PC-3 (cell line): Measurements from ENCODE around the gene NR1D1. TPM values are rescaled to one million over a fixed set of nuclear protein-coding genes. Genes with fewer than 3 reads are reported as not detected.

ENCODE experiments used
- ATAC-seq: fragments of 200-7000 bp; cut with Tn5 transposase; 2 replicates; pipeline ENCODE4 v1.9.1; 2020; ENCODE audit warnings: mild to moderate bottlenecking, moderate library complexity
- BruUV-seq: library from RNA; stranded (reverse); fragments of 400-500 nt; replicated peaks from 2 replicates; lab custom pipeline; 2021; lab: Mats Ljungman, UMichigan
- CTCF ChIA-PET: fragments of 300-600 bp; sonication (Branson Sonifier 250); formaldehyde crosslinking; loops from one replicate; lab custom pipeline; 2022; ENCODE audit warnings: antibody characterized with exemption; lab: Charles Lee
- POLR2A ChIA-PET: fragments of 300-600 bp; sonication (Branson Sonifier 250); formaldehyde crosslinking; loops from one replicate; lab custom pipeline; 2022; ENCODE audit warnings: antibody characterized with exemption; ENCODE audit not compliant: unreplicated experiment; lab: Charles Lee
- DNase-seq: peaks from one replicate; pipeline ENCODE4 v3.0.0-alpha.2; 2015
- H2AFZ ChIP-seq: fragments of 300-600 bp; sonication (generic); 2 replicates; pipeline ENCODE4 v1.6.0; 2016; ENCODE audit warnings: antibody characterized with exemption, low read length
- H3F3A ChIP-seq: fragments of 300-600 bp; sonication (generic); one replicate; pipeline ENCODE4 v1.6.0; 2017; ENCODE audit warnings: antibody characterized with exemption, low read length, control low read depth, mild to moderate bottlenecking; ENCODE audit not compliant: unreplicated experiment
- H3K27ac ChIP-seq: fragments of 300-600 bp; sonication (generic); 2 replicates; pipeline ENCODE4 v1.5.1; 2016; ENCODE audit warnings: mild to moderate bottlenecking, low read length
- H3K27me3 ChIP-seq: fragments of 300-600 bp; sonication (generic); 2 replicates; pipeline ENCODE4 v1.6.1; 2016; ENCODE audit warnings: low read length, mixed read lengths
- H3K36me3 ChIP-seq: fragments of 300-600 bp; sonication (generic); 2 replicates; pipeline ENCODE4 v1.6.1; 2016; ENCODE audit warnings: low read depth, mixed run types, low read length, mixed read lengths
- H3K4me1 ChIP-seq: fragments of 300-600 bp; sonication (generic); 2 replicates; pipeline ENCODE4 v1.5.1; 2016; ENCODE audit warnings: low read length; ENCODE audit not compliant: insufficient read depth
- H3K4me2 ChIP-seq: fragments of 300-600 bp; sonication (generic); 2 replicates; pipeline ENCODE4 v1.6.0; 2016; ENCODE audit warnings: low read length
- H3K4me3 ChIP-seq: fragments of 300-600 bp; sonication (generic); 2 replicates; pipeline ENCODE4 v1.5.1; 2016; ENCODE audit warnings: mild to moderate bottlenecking, low read length, mixed read lengths
- H3K79me2 ChIP-seq: fragments of 300-600 bp; sonication (generic); 2 replicates; pipeline ENCODE4 v1.6.1; 2017; ENCODE audit warnings: low read length, mixed read lengths
- H3K9ac ChIP-seq: fragments of 300-600 bp; sonication (generic); 2 replicates; pipeline ENCODE4 v1.6.0; 2016; ENCODE audit warnings: mild to moderate bottlenecking, low read length
- H3K9me2 ChIP-seq: fragments of 300-600 bp; sonication (generic); replicated peaks from 2 replicates; pipeline ENCODE4 v1.6.1; 2016; ENCODE audit warnings: mixed run types, low read length, mixed read lengths
- H3K9me3 ChIP-seq: fragments of 300-600 bp; sonication (generic); 2 replicates; pipeline ENCODE4 v1.6.1; 2016; ENCODE audit warnings: low read length, mixed read lengths
- H4K20me1 ChIP-seq: fragments of 300-600 bp; sonication (generic); 2 replicates; pipeline ENCODE4 v1.6.1; 2016; ENCODE audit warnings: low read length, mixed read lengths
- CTCF ChIP-seq: fragments of 300-600 bp; sonication (generic); conservative IDR thresholded peaks from 2 replicates; pipeline ENCODE4 v1.5.1; 2017; ENCODE audit warnings: antibody characterized with exemption, low read depth, mild to moderate bottlenecking, low read length
- EZH2 ChIP-seq: fragments of 300-600 bp; sonication (generic); IDR thresholded peaks from one replicate; pipeline ENCODE4 v1.6.1; 2017; ENCODE audit warnings: antibody characterized with exemption, mild to moderate bottlenecking, low read length; ENCODE audit not compliant: unreplicated experiment
- EZH2phosphoT487 ChIP-seq: fragments of 300-600 bp; sonication (generic); IDR thresholded peaks from 2 replicates; pipeline ENCODE4 v1.6.1; 2018; ENCODE audit warnings: mild to moderate bottlenecking, antibody characterized with exemption, low read length, borderline replicate concordance
- intact Hi-C: fragments of 100-400 bp; cut with micrococcal nuclease; formaldehyde crosslinking; loops from 2 replicates; pipeline ENCODE4 v1.9.0; 2023
- total RNA-seq: library from RNA; depleted of rRNA; stranded (reverse); fragments of >200 nt; gene quantifications from 2 replicates; pipeline ENCODE4 v1.2.3, GENCODE V29; 2014

Gene NR1D1
- total RNA-seq, 1 experiment from 2014 or later = 7.1 TPM

DNA sequence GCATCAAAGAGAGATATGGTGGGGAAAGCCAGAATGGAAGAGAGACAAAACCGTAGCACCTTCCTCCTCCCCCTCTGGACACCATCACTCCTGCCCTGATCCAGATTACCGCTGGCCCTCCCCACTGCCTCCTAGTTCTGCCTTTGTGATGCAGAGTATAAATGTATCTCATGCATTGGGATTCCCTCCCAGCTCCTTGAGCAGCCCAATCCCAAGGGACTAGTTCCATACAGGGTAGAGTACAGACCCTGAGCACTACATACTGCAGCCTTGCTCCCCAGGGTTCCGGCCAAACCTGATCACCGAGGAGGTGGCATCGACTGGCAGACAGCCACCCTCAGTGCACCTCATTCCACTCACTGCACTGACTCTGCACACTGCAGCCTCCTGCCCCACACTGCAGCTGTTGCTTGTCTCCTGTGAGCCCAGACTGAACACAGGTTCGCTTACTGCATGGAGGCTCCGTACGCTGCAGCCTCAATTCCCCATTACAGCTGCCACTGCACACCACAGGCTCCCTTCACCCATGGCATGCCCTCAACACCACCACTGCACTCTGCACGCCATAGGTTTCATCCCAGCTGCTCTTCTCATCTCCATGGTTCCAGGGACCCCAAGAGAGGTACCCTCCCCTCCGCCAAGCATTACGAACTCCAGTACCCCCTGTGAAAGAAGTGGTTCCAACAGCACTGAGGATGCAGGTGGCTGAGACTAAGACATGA lies 39.3 kb downstream of the NR1D1 start:
- no peak overlapping the region for H3K4me2 ChIP-seq
- no peaks in the 10 kb centered on the region for H3F3A ChIP-seq
- no peaks in the 10 kb centered on the region for H4K20me1 ChIP-seq
- POLR2A ChIA-PET = no interaction called here
- DNase-seq = no peak
- H3K79me2 ChIP-seq = no peaks in the 10 kb centered on the region
- H3K9me3 ChIP-seq = no peaks in the 10 kb centered on the region
- H3K9me2 ChIP-seq = no peaks in the 10 kb centered on the region
- no peak overlapping the region for H3K27ac ChIP-seq
- CTCF ChIA-PET = no interaction called here
- ATAC-seq = no peak
- peaks cover 5% of the 10 kb centered on the region; the same call in 1 of the 2 replicates for H3K4me1 ChIP-seq
- no peak overlapping the region for H3K4me3 ChIP-seq
- H3K9ac ChIP-seq = no peak overlapping the region
- H3K36me3 ChIP-seq = no peaks in the 10 kb centered on the region
- intact Hi-C loops = no loop called here
- BruUV-seq = no TSS peak
- no peak overlapping the region for H2AFZ ChIP-seq
- H3K27me3 ChIP-seq = no peaks in the 10 kb centered on the region
- TF ChIP-seq EZH2phosphoT487 = no peak
- TF ChIP-seq EZH2 = no peak
- TF ChIP-seq CTCF = no peak

GRCh38 chr17:40059729-40060475 lies 40.5 kb downstream of the NR1D1 start:
- POLR2A ChIA-PET = no interaction called here
- H3K36me3 ChIP-seq = no peaks in the 10 kb centered on the region
- CTCF ChIA-PET = interaction anchor here (0.6 kb wide), 1 partner anchor 51 kb away, joined by 10 read pairs; no protein-coding TSS in a partner anchor

More at GRCh38 chr17:40059729-40060475, 40.5 kb downstream of the NR1D1 start:
- Histone ChIP-seq H3K4me3 (no peak overlapping the region), H2AFZ (no peak overlapping the region), H3F3A (no peaks in the 10 kb centered on the region), H3K27me3 (no peaks in the 10 kb centered on the region), H3K9me3 (no peaks in the 10 kb centered on the region), H3K79me2 (no peaks in the 10 kb centered on the region), H3K9me2 (no peaks in the 10 kb centered on the region), H4K20me1 (no peaks in the 10 kb centered on the region), H3K9ac (no peak overlapping the region), H3K4me2 (no peak overlapping the region), H3K4me1 (peaks cover 5% of the 10 kb centered on the region; the same call in 1 of the 2 replicates), H3K27ac (no peak overlapping the region)
- no TSS peak for BruUV-seq
- intact Hi-C loops = no loop called here
- no peak for TF ChIP-seq EZH2phosphoT487
- TF ChIP-seq EZH2 = no peak
- TF ChIP-seq CTCF = no peak
- ATAC-seq (no peak), DNase-seq (no peak)
